GM10266 (cell line): Measurements from ENCODE around the gene LRRK1.

Source experiments
- DNase-seq: peaks from one replicate; pipeline ENCODE4 v3.0.0; 2012; ENCODE audit errors: extremely low spot score
- CTCF ChIP-seq: IDR thresholded peaks from 2 replicates; pipeline ENCODE4 v1.5.1; 2012; ENCODE audit warnings: mild to moderate bottlenecking, low read depth; ENCODE audit not compliant: control insufficient read depth, insufficient read depth; ENCODE audit errors: missing control alignments

Gene LRRK1

DNA sequence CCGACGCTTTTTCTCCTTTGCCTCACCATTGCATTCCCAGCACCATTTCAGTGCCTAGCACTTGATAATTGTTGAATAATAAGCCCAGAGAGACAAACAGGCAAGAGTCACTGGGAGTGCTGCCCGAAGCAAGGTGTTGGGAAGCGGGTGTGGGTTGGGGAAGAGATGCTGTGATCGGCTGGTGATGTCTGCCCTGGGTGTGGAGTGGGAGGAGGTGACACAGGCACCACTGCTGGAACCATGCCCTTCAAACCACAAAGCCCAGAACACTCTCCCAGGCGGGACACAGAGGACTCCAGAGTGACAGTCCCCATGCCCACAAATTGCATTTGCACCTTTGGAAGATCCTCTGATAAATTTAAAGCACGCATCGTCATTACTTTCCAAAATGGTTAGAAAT, 184.4 kb downstream of the LRRK1 start:
- DNase-seq = no peak
- TF ChIP-seq CTCF = no peak

DNA sequence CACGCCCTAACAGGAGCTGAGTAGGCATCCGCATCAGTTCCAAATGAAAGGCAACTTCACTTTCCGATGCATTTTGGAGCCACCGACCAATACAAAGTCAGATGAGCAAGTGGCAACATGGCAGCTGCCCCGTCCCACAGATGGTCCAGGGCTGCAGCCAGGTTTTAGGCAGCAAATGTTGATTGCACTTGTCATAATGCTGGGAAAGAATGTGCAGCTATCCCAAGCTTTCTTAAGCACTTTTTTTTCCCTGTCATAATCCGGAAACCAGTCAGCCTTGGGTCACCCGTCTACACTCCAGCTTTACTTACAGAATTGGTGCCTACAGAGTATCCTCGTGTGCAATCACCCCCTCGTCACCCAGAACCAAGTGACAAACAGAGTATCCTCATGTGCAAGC, 185.0 kb downstream of the LRRK1 start:
- TF ChIP-seq CTCF = no peak
- no peak for DNase-seq

- no peak for DNase-seq
- no peak for TF ChIP-seq CTCF
These were observed 186.1 kb downstream of the LRRK1 start for GRCh38 chr15:101105059-101105891.

GRCh38 chr15:101107101-101107500, 187.9 kb downstream of the LRRK1 start:
- no peak for TF ChIP-seq CTCF
- DNase-seq = no peak

- DNase-seq = no peak
These were observed 188.7 kb downstream of the LRRK1 start for GRCh38 chr15:101107625-101108460.

DNA sequence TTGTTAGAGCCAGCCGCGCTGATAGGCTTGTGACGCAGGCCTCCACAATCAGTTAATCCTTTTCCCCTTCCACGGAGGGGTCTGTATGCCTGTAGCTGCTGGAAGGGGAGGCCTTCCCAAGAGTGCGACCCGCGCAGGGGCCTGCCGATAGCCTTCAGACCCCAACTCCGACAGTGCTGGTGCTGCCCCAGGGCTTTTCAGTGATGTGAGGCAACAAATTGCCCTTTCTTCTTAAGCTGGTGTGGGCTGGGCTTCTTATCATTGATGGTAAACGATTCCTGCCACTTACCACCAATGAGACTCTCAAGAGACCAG, 189.3 kb downstream of the LRRK1 start:
- no peak for DNase-seq
- no peak for TF ChIP-seq CTCF

More at GRCh38 chr15:101107625-101108460, 188.7 kb downstream of the LRRK1 start:
- TF ChIP-seq CTCF = no peak

DNA sequence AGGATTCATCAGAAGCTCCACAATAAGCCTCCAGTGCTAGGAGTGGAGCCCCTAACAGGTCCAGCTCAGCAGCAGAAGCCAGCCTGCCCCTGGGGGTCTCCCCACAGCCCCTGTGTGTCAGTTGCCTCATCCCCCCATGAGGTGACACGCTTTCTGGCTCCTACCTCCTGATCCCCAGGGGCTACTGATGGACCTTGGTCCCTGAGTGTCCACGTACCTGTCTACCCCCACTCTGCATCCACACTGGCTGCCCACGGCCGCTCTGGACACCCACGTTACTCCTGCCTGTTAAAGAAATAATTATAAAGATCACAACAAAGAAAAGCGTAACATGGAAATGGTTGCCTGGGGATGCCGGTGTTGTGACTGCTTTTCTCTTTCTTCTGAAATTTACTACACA, 189.6 kb downstream of the LRRK1 start:
- no peak for TF ChIP-seq CTCF
- no peak for DNase-seq
